Measurements from ENCODE around the gene PHLDB3. TPM values are rescaled to one million over a fixed set of nuclear protein-coding genes. Genes with fewer than 3 reads are reported as not detected.
"Not testable (repeated sequence)": the region's sequence is repeated elsewhere in the genome, so short reads cannot be mapped to it uniquely, and the experiment has no call there.

PHLDB3 gene
- polyA plus RNA-seq, 1 donor, result 3.4 TPM

DNA sequence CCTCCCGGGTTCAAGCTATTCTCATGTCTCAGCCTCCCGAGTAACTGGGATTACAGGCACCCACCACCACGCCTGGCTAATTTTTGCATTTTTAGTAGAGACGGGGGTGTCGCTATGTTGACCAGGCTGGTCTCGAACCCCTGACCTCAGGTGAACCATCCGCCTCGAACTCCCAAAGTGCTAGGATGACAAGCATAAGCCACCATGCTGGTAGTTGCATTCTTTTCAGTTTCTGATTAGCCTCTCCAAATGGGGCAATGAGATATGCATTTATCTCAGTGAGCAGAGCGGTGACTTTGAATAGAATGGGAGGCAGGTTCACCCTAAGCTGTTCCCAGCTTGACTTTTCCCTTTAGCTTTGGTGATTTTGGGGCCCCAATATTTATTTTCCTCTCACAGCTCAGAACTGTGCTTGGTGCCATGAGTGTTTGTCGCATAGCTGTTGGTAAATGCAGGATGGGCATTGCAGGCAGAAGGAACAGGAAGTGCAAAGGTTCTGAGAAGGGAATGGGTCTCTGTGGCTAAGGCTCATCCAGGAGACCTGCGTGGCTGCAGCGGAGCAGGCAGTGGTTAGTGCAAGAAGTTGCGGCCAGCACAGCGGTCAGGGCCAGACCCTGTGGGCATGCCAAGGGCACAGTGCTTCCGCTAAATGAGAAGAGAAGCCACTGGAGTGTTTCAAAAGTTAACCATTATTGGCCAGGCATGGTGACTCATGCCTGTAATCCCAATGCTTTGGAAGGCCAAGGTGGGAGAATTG, 59.8 kb downstream of the PHLDB3 start:
- DNase-seq (ENCODE audit: low read depth), result no peak

DNA sequence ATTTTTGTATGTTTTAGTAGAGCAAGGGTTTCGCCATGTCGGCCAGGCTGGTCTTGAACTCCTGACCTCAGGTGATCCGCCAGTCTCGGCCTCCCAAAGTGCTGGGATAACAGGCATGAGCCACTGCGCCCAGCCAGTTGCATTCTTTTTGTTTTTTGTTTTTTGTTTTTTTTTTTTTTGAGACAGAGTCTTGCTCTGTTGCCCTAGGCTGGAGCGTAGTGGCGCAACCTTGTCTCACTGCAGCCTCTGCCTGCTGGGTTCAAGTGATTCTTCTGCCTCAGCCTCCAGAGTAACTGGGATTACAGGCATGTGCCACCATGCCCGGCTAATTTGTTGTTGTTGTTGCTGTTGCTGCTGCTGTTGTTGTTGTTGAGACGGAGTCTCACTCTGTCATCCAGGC, 60.5 kb downstream of the PHLDB3 start:
- not testable (repeated sequence) for DNase-seq (ENCODE audit: low read depth)

DNA sequence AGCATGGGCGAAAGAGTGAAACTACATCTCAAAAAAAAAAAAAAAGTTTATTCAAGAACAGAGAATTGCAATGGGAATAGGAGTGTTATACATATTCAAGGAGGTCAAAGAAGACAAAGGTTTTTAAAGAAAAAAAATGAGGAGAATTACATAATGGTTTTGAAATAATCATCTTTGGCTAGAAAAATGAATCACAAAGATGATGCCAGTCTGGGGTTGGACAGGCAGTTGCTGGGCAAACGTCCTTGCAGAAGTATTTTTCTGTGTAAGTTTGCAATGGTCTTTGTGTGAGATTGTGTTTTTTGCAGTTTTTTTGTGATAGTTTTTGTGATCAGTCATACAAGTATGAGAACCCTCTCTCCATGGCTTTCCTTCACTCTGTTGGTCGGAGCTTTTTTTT, 62.8 kb downstream of the PHLDB3 start:
- DNase-seq (ENCODE audit: low read depth), result no peak

DNA sequence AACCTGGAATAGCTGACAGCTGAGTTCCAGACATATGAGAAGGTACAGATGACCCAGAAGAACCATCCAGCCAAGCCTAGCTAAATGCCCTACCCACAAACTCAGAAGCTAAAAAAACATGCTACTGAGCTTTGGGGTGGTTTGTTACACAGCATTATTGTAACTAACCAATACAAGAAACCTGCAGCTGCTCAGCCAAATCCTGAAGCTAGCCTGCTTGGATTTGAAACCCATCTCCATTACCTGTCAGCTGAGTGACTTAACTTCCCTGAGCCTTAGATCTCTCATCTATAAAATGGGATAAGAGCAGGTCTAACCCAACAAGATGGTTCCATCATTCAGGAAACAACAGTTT, 64.9 kb downstream of the PHLDB3 start:
- DNase-seq (ENCODE audit: low read depth), result no peak

DNA sequence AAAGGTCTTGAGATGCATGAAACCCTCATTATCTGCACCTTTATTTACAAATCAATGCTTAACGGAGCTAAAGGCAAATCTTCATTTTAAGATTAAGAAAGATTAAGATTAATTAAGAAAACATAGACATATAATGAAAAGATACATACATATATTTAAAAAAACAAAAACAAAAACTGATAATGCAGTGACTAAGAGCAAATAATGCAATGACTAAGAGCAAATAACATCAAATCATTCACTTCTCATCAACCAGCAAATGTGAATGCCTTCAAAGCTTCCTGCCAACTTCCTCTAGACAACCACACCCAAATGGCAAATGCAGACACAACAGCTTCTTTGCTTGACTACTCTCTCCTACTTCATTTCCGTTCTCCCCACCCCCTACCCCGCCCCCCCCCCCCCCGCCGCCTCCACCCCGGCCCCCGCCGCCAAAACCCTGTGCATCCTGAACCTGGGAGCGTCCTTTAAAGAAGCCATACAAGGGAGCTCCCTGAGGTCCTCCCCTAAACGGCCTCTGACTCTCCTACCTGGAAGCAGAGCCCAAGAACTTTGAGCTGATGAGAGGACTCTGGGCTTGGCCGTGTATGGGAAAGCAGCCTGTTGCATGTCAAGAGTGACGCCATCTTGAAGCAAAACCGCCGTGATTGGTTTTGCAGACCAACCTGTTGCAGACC, 65.4 kb downstream of the PHLDB3 start:
- no peak for DNase-seq (ENCODE audit: low read depth)

DNA sequence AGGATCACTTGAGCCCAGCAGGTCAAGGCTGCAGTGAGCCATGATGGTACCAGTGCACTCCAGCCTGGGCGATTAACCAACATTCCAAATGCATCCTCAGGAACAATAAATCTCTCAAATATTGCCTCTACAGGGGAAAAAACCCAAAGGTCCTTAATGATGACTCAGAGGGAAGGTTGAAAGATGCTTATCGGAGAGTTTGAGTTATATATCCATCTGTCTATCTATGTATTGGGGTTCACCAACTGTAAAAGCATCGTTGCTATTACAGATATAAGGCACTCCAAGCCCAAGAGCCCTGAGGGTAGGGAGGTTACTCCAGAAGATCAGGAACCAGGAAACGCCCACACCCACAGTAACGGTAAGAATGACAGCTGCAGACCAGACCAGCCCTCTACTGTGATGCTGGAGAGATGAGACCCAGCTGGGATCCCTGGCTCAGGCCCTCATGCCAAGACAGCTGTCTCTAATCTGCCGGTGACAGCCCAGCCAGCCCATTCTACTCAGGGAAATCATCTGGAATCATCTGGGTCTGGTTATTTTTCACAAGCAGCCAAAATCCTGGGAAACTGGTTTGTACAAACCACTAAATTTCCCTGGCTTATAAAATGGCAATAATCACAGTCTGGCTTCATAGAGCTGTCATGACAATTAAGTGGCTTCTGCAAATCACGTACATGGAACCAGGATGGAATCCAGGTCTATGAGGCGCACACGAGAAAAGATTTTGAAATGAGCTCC, 66.1 kb downstream of the PHLDB3 start:
- no peak for DNase-seq (ENCODE audit: low read depth)

DNA sequence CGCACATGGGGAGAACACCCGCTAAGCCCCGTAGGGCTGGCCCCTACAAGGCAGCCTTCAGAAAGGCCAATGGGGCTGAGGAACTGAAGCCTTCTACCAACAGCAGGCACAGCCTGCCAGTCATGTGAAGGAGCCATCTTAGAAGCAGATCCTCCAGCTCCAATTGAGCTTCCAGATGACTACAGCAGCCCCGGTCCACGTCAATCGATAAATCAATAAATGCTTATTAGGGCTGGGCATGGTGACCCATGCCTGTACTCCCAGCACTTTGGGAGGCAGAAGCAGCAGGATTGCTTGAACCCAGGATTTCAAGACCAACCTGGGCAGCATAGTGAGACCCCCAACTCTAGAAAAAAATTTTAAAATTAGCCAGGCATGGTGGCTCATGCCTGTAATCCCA, 66.8 kb downstream of the PHLDB3 start:
- no peak for DNase-seq (ENCODE audit: low read depth)

DNA sequence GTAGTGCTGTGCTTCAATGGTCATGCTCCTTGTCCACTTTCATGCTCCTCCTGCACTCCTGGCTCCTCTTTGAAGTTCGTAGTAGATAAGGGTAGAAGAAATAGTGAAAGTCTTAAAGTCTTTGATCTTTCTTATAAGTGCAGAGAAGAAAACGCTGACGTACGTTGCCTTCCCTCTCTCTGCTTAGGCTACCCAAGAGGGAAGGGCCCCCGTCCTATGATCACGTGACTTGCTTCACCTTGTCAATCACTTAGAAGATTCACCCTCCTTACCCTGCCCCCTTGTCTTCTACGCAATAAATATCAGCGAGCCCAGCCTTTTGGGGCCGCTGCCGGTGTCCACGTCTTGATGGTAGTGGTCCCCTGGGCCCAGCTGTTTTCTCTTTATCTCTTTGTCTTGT, 67.3 kb downstream of the PHLDB3 start:
- not testable (repeated sequence) for DNase-seq (ENCODE audit: low read depth)

DNA sequence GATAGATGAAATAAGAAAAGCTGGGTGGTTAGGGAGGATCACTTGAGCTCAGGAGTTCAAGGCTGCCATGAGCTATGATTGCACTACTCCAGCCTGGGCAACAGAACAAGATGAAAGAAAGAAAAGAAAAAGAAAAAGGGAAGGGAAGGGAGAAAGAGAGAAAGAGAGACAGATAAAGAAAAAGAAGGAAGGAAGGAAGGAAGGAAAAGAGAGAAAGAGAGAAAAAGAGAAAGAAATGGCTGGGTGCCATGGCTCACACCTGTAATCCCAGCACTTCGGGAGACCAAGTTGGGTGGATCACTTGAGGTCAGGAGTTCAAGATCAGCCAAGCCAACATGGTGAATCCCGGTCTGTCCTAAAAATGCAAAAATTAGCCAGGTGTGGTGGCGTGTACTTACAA, 68.8 kb downstream of the PHLDB3 start:
- no peak for DNase-seq (ENCODE audit: low read depth)

DNA sequence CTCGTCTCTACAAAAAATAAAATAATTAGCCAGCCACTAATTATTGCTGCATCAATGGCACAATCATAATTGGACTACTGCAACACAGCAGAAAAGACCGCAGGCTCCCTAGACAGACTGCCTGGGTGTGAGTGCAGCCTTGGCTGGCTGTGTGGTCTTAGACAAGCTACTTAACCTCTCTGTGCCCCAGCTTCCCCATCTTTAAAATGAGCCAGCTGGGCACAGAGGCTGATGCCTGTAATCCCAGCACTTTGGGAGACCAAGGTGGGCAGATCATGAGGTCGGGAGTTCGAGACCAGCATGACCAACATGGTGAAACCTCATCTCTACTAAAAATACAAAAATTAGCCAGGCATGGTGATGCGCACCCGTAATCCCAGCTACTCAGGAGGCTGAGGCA, 70.9 kb downstream of the PHLDB3 start:
- no peak for DNase-seq (ENCODE audit: low read depth)

DNA sequence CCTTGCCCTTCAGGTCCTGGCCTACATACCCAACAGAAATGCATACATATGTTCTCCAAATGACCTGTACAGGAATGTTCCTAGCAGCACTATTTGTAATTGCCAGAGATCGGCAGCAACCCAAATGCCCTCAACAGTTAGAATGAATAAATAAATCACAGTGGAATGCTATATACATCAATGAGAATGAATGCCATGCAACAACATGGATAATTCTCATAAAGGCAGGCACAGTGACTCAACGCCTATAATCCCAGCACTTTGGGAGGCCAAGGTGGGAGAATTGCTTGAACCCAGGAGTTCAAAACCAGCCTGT, 71.2 kb downstream of the PHLDB3 start:
- DNase-seq (ENCODE audit: low read depth), result no peak

DNA sequence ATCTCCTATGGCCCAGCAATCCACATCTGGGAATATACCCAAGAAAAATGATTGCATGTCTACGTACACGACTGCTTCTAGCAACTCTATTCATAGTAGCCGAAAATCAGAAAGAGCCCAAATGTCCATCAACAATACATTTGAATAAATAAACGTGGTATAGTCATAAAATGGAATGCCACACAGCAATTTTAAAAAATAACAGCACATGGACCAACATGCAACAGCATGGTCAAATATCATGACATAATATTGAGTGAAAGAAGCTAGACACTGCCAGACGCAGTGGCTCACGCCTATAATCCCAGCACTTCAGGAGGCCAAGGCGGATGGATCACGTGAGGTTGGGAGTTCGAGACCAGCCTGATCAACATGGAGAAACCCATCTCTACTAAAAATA, 73.6 kb downstream of the PHLDB3 start:
- DNase-seq (ENCODE audit: low read depth), result no peak

DNA sequence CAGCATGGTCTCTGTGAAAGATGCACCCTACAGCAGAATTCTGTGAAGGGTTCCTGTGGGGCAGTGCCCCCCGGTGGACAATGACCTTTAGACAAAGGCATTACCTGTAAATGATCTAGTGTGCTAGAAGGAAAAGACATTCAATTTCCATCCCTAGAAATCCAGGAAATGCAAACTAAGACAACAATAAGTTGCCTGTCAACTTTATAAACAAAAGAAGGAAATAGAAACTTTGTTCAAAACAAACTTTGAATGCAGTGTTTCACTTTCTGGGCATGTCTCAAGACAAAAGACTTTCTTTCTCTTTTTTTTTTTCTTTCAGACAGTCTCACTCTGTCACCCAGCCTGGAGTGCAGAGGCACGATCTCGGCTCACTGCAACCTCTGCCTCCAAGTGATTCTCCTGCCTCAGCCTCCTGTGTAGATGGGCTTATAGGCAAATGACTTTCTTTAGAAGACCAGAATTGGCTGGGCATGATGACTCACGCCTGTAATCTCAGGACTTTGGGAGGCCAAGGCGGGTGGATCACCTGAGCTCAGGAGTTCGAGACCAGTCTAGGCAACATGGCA, 74.3 kb downstream of the PHLDB3 start:
- DNase-seq (ENCODE audit: low read depth), result no peak

DNA sequence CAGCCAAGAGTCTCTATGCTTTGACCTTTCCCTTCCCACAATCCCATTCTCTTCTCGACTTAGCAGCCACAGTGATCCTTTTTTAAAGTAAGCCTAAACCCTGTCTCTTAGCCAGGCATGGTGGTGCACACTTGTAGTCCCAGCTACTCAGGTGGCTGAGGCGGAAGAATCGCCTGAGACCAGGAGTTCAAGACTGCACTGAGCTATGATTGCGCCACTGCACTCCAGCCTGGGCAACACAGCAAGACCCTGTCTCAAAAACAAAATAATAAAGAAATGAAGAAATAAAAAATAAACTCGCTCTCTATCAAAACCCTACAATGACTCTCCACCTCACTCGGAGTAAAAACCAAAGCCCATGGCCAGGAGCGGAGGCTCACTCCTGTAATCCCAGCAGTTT, 75.2 kb downstream of the PHLDB3 start:
- no peak for DNase-seq (ENCODE audit: low read depth)

DNA sequence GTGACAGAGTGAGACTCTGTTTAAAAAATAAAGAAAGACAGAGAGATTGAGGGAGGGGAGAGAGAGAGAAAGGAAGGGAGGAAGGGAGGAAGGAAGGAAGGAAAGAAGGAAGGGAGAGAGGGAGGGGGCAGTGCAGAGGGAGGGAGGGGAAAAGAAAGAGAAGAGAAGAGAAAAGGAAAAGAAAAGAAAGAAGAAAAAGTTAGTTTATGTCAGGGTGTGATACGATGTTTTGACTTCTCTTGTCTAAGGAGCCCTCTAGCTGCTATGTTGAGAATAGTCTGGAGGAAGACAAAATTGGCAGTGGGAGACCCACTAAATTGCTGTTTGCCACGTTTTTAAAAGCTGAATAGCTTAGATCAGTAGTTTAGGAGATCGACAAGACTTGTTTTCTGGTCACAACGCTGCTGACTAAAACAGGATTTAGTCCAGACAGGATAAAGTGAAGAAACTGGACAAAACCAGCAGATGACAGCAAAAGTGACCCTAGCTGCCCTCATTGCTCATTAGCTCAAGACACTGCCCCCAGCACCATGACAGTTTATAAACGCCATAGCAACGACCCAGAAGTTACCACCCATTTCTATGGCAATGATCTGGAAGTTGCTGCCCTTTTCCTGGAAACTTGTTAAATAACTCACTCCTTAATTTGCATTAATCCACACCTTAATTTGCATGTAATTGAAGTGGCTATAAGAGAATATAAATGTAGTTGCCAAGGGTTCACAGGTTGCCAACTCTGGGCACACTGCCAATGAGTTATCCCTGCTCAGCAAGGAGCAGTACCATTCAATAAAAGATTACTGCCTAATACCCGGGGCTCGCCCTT, 78.8 kb downstream of the PHLDB3 start:
- no peak for DNase-seq (ENCODE audit: low read depth)

Other genes starting within 250 kb of the PHLDB3 start
- gene PSG9, start 235.2 kb downstream of the PHLDB3 start, polyA plus RNA-seq (ENCODE audit: insufficient read length), result 0.09 TPM
- gene CD177, start 151.1 kb downstream of the PHLDB3 start, polyA plus RNA-seq (ENCODE audit: insufficient read length), result 0.38 TPM
- gene TEX101, start 89.9 kb downstream of the PHLDB3 start, polyA plus RNA-seq (ENCODE audit: insufficient read length), result not detected
- 0.67 TPM for gene LYPD3, start 39.1 kb downstream of the PHLDB3 start, polyA plus RNA-seq (ENCODE audit: insufficient read length)
- 12.5 TPM for gene ETHE1, start 22.5 kb upstream of the PHLDB3 start, polyA plus RNA-seq (ENCODE audit: insufficient read length)
- gene ZNF575, start 28.4 kb upstream of the PHLDB3 start, polyA plus RNA-seq (ENCODE audit: insufficient read length), result 3.0 TPM
- gene XRCC1, start 70.8 kb upstream of the PHLDB3 start, polyA plus RNA-seq (ENCODE audit: insufficient read length), result 28.9 TPM
- gene PINLYP, start 71.1 kb upstream of the PHLDB3 start, polyA plus RNA-seq (ENCODE audit: insufficient read length), result 5.1 TPM
- 12.4 TPM for gene IRGQ, start 91.4 kb upstream of the PHLDB3 start, polyA plus RNA-seq (ENCODE audit: insufficient read length)
- gene ZNF576, start 91.8 kb upstream of the PHLDB3 start, polyA plus RNA-seq (ENCODE audit: insufficient read length), result 10.2 TPM
- 0.71 TPM for gene SRRM5, start 107.3 kb upstream of the PHLDB3 start, polyA plus RNA-seq (ENCODE audit: insufficient read length)
- gene ZNF428, start 114.9 kb upstream of the PHLDB3 start, polyA plus RNA-seq (ENCODE audit: insufficient read length), result 56.5 TPM
- 7.0 TPM for gene CADM4, start 135.1 kb upstream of the PHLDB3 start, polyA plus RNA-seq (ENCODE audit: insufficient read length)
- gene PLAUR, start 165.4 kb upstream of the PHLDB3 start, polyA plus RNA-seq (ENCODE audit: insufficient read length), result 5.3 TPM
- gene IRGC, start 211.3 kb upstream of the PHLDB3 start, polyA plus RNA-seq (ENCODE audit: insufficient read length), result not detected